Measurements from ENCODE around the gene COMMD3.

Gene COMMD3

DNA sequence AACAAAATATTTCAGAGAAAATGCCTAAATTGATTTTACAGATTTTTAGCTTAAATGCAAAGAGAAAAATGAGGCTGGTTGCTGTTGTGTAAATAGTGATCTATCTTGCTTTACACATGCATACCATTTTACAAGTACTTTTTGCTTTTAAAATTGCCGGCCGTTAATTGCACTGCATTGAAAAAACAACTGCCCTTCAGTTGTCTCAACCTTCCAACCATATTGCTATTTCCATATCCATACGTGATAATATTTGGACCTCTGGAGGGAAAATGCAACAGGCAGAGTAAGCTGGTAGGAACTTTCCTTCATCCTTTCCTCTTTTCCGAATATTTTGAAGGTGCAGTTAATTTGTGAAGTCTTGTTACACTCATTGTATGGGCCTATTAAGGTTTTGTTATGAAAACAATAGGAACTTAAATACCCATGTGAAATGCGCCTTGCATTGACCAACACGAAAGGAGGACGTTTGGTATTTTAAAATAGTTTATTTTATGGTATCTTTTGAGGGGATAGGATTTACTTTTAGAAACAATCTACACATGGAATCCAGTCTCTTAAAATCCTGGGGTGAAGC, 16.0 kb downstream of the COMMD3 start:
- peaks cover 1 to 30% (median 13%) of the 10 kb centered on the region in 5 experiments for H3K27me3 ChIP-seq (replicated peaks in 2 of 5; ENCODE audit: control insufficient read depth in 4 of 5, insufficient read depth in 5 of 5, low read length in 4 of 5)
- DNase-seq, result no peak
- 100% methylated on average over 1 of the region's 7 CpGs for WGBS (ENCODE audit: insufficient coverage)
- CTCF ChIA-PET, result interaction anchor here (0.9 to 1.3 kb wide), 2 partner anchors 11 to 73 kb away, joined by 3 to 4 read pairs; no protein-coding TSS in a partner anchor
- no peak overlapping the region for H3K27ac ChIP-seq (ENCODE audit: insufficient read depth in 1 of 2, low read depth in 1 of 2, low read length in 2 of 2, poor library complexity in 1 of 2, severe bottlenecking in 2 of 2)
- peaks cover 8 to 19% (median 11%) of the 10 kb centered on the region in 4 experiments for H3K36me3 ChIP-seq (ENCODE audit: control insufficient read depth in 4 of 4, insufficient read depth in 4 of 4, low read length in 3 of 4)
- POLR2A ChIA-PET, result no interaction called here
- peaks cover 0 to 11% (median 4%) of the 10 kb centered on the region in 5 experiments for H3K9me3 ChIP-seq (ENCODE audit: control extremely low read depth in 1 of 5, control insufficient read depth in 4 of 5, insufficient read depth in 2 of 5, low read depth in 1 of 5, low read length in 4 of 5)
- H3K4me3 ChIP-seq (ENCODE audit: control insufficient read depth in 1 of 7, extremely low read depth in 1 of 7, insufficient read depth in 4 of 7, low read depth in 2 of 7, low read length in 6 of 7), result no peak overlapping the region
- peaks cover 9 to 48% (median 36%) of the 10 kb centered on the region in 4 experiments for H3K4me1 ChIP-seq (ENCODE audit: control extremely low read depth in 1 of 4, control insufficient read depth in 4 of 4, insufficient read depth in 4 of 4, low read length in 3 of 4)

DNA sequence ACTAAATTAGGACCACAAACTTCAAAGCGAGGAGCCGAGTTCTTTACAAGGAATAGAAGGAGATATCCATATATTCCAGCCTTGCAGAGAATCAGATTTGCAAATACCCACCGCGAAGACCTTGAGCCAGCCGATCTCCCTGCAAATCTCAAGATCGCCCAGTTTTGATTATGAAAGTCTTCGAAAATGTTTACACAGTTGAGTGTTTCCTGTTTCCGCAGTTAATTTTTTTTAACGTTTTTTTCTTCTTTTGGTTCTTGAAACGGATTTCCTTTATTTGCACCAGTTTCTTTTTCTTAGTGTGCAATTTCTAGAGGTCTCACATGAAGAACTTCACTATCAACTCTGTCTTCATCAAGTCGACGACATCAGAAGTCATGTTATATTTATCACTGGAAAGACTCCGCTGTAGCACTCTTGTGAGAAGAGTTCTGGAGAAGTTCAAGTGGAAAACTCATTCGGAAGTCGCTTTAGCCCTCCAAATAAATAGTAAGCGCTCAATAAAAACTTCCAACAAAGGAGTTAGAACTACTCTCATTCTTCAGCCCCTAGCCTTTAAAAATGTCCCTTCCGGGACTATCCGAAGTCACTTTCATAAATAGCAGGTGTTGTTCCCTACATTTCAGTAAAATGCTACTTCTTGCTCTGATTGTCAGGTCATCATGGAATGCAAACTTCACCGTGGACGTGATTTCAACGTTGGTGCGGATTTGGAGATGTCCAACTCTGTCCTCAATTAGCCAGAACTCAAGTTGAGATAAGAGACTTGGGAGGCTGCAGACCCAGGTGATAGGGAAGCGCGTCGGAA, 17.2 kb downstream of the COMMD3 start:
- DNase-seq, result peak in 2 of 3 donors; percentile 55 to 63
- WGBS (ENCODE audit: insufficient coverage), result 22% methylated on average over 20 of the region's 25 CpGs
- Histone ChIP-seq H3K9me3 (ENCODE audit: control extremely low read depth in 1 of 5, control insufficient read depth in 4 of 5, insufficient read depth in 2 of 5, low read depth in 1 of 5, low read length in 4 of 5) (peaks cover 0 to 11% (median 4%) of the 10 kb centered on the region in 5 experiments), H3K36me3 (ENCODE audit: control insufficient read depth in 4 of 4, insufficient read depth in 4 of 4, low read length in 3 of 4) (peaks cover 7 to 12% (median 10%) of the 10 kb centered on the region in 4 experiments), H3K27me3 (replicated peaks in 2 of 5; ENCODE audit: control insufficient read depth in 4 of 5, insufficient read depth in 5 of 5, low read length in 4 of 5) (peaks cover 4 to 41% (median 20%) of the 10 kb centered on the region in 5 experiments), H3K4me1 (ENCODE audit: control extremely low read depth in 1 of 4, control insufficient read depth in 4 of 4, insufficient read depth in 4 of 4, low read length in 3 of 4) (peaks cover 9 to 49% (median 36%) of the 10 kb centered on the region in 4 experiments), H3K27ac (ENCODE audit: insufficient read depth in 1 of 2, low read depth in 1 of 2, low read length in 2 of 2, poor library complexity in 1 of 2, severe bottlenecking in 2 of 2) (no peak overlapping the region), H3K4me3 (ENCODE audit: control insufficient read depth in 1 of 7, extremely low read depth in 1 of 7, insufficient read depth in 4 of 7, low read depth in 2 of 7, low read length in 6 of 7) (peak overlapping the region in 6 of 7 experiments; percentile 22 to 75 (median 58))
- ChIA-PET CTCF (no interaction called here), POLR2A (no interaction called here)

DNA sequence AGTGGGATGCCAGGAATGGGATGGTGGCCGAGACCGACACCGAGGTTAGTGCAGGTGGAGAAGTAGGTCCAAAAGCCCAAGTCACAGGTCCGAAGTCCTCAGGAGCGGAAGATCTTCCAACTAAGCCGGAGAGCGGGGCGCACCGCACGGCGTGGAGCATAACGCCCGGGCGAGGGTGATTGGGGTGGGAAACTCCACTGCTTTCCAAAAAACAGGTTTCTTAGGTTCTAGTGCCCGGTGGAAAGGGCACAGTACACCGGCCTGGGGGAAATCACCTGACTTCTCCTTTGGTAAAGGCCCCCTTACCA, 17.7 kb downstream of the COMMD3 start:
- Histone ChIP-seq H3K27ac (ENCODE audit: insufficient read depth in 1 of 2, low read depth in 1 of 2, low read length in 2 of 2, poor library complexity in 1 of 2, severe bottlenecking in 2 of 2) (no peak overlapping the region), H3K9me3 (ENCODE audit: control extremely low read depth in 1 of 5, control insufficient read depth in 4 of 5, insufficient read depth in 2 of 5, low read depth in 1 of 5, low read length in 4 of 5) (peaks cover 0 to 11% (median 4%) of the 10 kb centered on the region in 5 experiments), H3K27me3 (replicated peaks in 2 of 5; ENCODE audit: control insufficient read depth in 4 of 5, insufficient read depth in 5 of 5, low read length in 4 of 5) (peaks cover 7 to 46% (median 22%) of the 10 kb centered on the region in 5 experiments), H3K36me3 (ENCODE audit: control insufficient read depth in 4 of 4, insufficient read depth in 4 of 4, low read length in 3 of 4) (peaks cover 5 to 11% (median 8%) of the 10 kb centered on the region in 4 experiments), H3K4me3 (ENCODE audit: control insufficient read depth in 1 of 7, extremely low read depth in 1 of 7, insufficient read depth in 4 of 7, low read depth in 2 of 7, low read length in 6 of 7) (peak overlapping the region in 3 of 7 experiments; percentile 22 to 75 (median 32)), H3K4me1 (ENCODE audit: control extremely low read depth in 1 of 4, control insufficient read depth in 4 of 4, insufficient read depth in 4 of 4, low read length in 3 of 4) (peaks cover 9 to 49% (median 36%) of the 10 kb centered on the region in 4 experiments)
- no peak for DNase-seq
- ChIA-PET CTCF (no interaction called here), POLR2A (no interaction called here)
- 75% methylated on average over 15 of the region's 16 CpGs for WGBS (ENCODE audit: insufficient coverage)

DNA sequence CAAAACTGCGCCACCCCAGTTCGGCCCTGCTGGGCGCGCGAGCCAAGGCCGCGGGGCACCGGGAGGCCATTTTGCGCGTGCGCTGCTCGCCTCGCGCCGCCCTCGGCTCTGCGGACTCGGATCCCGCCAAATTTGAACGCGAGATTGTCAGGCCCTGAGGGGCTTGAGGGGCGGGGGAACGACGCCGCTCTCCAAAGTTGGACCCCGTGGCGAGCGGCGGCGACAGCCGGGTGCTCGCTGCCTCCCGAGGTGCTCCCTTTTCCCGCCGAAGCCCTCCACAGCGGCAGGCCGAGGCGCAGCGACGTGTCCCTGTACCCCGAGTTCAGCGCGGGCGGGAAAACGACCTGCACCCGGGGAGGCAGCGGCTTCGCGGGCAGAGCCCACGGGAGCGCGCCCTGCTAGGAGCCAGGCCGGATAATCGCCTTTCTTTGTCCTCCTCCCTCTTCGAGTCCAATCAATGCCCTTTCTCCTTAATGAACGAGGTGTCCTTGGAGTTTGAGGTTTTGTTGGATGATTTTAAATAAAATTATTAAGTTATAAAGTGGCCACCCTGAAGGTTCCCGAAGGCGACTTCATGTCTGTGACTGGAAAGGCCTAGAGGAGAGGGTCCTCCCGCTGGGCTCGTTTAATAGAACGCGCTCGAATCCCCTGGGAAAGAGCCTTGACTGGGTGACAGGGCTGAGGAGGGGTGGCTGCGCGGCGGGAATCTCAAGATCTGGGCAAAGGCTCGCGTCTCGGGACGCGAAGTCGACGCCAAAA, 18.4 kb downstream of the COMMD3 start:
- 26% methylated on average over 68 of the region's 73 CpGs for WGBS (ENCODE audit: insufficient coverage)
- Histone ChIP-seq H3K9me3 (ENCODE audit: control extremely low read depth in 1 of 5, control insufficient read depth in 4 of 5, insufficient read depth in 2 of 5, low read depth in 1 of 5, low read length in 4 of 5) (peaks cover 0 to 11% (median 4%) of the 10 kb centered on the region in 5 experiments), H3K27me3 (replicated peaks in 2 of 5; ENCODE audit: control insufficient read depth in 4 of 5, insufficient read depth in 5 of 5, low read length in 4 of 5) (peaks cover 11 to 53% (median 25%) of the 10 kb centered on the region in 5 experiments), H3K4me1 (ENCODE audit: control extremely low read depth in 1 of 4, control insufficient read depth in 4 of 4, insufficient read depth in 4 of 4, low read length in 3 of 4) (peaks cover 14 to 49% (median 36%) of the 10 kb centered on the region in 4 experiments), H3K4me3 (ENCODE audit: control insufficient read depth in 1 of 7, extremely low read depth in 1 of 7, insufficient read depth in 4 of 7, low read depth in 2 of 7, low read length in 6 of 7) (peak overlapping the region; percentile 10 to 75 (median 57)), H3K36me3 (ENCODE audit: control insufficient read depth in 4 of 4, insufficient read depth in 4 of 4, low read length in 3 of 4) (peaks cover 0 to 6% (median 3%) of the 10 kb centered on the region in 4 experiments), H3K27ac (ENCODE audit: insufficient read depth in 1 of 2, low read depth in 1 of 2, low read length in 2 of 2, poor library complexity in 1 of 2, severe bottlenecking in 2 of 2) (no peak overlapping the region)
- ChIA-PET POLR2A (no interaction called here), CTCF (interaction anchor here (0.8 kb wide), 1 partner anchor 8 kb away, joined by 5 read pairs; no protein-coding TSS in a partner anchor)
- DNase-seq, result peak in 2 of 3 donors; percentile 57 to 60

DNA sequence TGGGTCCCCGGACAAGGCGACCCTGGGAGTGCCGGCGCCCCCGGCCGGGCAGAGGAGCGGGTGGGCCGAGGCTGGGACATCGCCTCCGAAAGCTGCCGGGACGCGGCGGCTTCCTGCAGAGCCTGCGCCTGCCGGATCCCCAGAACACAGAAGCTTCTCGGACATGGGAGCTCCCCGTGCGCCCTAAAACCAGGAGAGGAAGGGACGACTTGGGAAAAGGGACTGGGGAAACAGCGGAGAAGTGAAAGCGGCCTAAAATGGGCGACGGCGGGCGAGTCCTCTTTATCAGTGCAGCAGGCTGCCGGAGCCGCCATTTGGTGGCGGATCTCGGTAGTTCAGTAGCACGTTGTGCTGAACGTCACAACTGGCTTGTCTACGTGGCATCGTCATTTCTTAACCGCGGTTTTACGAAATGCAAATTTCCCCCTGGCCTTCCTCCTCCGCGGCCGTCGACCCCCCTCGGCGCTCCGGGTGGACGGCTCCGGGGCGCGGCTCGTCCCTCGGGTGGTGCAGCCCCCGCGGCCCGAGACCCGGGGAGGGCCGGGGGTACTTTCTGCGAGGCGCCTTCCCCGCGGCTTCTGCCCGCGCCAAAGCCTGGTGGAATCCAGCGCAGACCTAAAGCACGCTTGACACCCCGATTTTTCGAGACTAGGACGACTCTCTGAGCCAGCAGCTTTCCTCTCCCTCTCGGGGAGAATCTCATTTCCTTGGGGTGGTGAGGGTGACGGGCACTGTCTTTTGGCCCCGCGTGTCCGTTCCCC, 19.2 kb downstream of the COMMD3 start:
- ChIA-PET CTCF (interaction anchor here (0.8 kb wide), 1 partner anchor 9 kb away, joined by 5 read pairs; no protein-coding TSS in a partner anchor), POLR2A (no interaction called here)
- peak overlapping the region; percentile 12 to 75 (median 57) for H3K4me3 ChIP-seq (ENCODE audit: control insufficient read depth in 1 of 7, extremely low read depth in 1 of 7, insufficient read depth in 4 of 7, low read depth in 2 of 7, low read length in 6 of 7)
- H3K27me3 ChIP-seq (replicated peaks in 2 of 5; ENCODE audit: control insufficient read depth in 4 of 5, insufficient read depth in 5 of 5, low read length in 4 of 5), result peaks cover 11 to 54% (median 25%) of the 10 kb centered on the region in 5 experiments
- peak; percentile 90 to 95 (median 94) for DNase-seq
- peaks cover 18 to 52% (median 42%) of the 10 kb centered on the region in 4 experiments for H3K4me1 ChIP-seq (ENCODE audit: control extremely low read depth in 1 of 4, control insufficient read depth in 4 of 4, insufficient read depth in 4 of 4, low read length in 3 of 4)
- no peak overlapping the region for H3K27ac ChIP-seq (ENCODE audit: insufficient read depth in 1 of 2, low read depth in 1 of 2, low read length in 2 of 2, poor library complexity in 1 of 2, severe bottlenecking in 2 of 2)
- H3K36me3 ChIP-seq (ENCODE audit: control insufficient read depth in 4 of 4, insufficient read depth in 4 of 4, low read length in 3 of 4), result no peaks in the 10 kb centered on the region
- 1% methylated on average over 54 of the region's 71 CpGs for WGBS (ENCODE audit: insufficient coverage)
- H3K9me3 ChIP-seq (ENCODE audit: control extremely low read depth in 1 of 5, control insufficient read depth in 4 of 5, insufficient read depth in 2 of 5, low read depth in 1 of 5, low read length in 4 of 5), result peaks cover 0 to 11% (median 4%) of the 10 kb centered on the region in 5 experiments

DNA sequence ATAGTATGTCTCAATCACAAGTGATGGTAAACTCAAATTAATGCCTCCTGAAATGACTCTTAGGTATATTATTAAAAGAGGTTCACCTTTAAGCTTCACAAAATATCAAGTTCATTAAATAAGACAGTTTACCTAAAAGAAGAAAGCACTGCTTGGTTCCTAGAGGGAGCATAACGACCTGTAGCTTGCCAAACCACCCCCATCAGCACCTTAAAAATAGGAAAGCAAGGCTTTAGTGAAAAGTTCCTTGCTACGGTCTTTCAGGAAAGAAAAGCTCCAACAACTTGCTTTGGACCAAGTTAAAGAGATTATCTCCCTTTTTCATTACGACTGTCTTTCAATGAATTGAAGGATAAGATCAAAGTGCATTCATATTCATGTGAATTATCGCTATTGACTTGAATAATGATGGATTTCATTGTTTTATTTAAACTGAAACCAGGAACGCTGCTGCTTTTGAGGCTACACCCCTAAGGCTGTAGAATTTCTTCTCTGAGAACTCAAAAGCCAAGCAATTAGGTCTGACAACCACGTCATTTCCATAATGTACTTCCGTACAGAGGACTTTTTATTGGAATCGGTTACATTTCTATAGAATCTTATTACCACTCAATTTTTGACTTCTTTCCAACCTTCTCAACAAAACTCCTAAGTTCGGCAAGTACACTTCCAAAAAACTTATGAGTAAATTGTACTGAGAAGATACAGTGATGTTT, 22.2 kb downstream of the COMMD3 start:
- POLR2A ChIA-PET, result interaction anchor here (0.6 to 1.0 kb wide), 2 partner anchors 17 to 71 kb away, joined by 3 read pairs; partner anchors contain the start of gene BMI1
- no peaks in the 10 kb centered on the region for H3K36me3 ChIP-seq (ENCODE audit: control insufficient read depth in 4 of 4, insufficient read depth in 4 of 4, low read length in 3 of 4)
- CTCF ChIA-PET, result interaction anchor here (0.9 kb wide), 1 partner anchor 79 kb away, joined by 3 read pairs; no protein-coding TSS in a partner anchor
- H3K4me3 ChIP-seq (ENCODE audit: control insufficient read depth in 1 of 7, extremely low read depth in 1 of 7, insufficient read depth in 4 of 7, low read depth in 2 of 7, low read length in 6 of 7), result peak overlapping the region in 1 of 7 experiments; percentile 34
- peaks cover 0 to 11% (median 4%) of the 10 kb centered on the region in 5 experiments for H3K9me3 ChIP-seq (ENCODE audit: control extremely low read depth in 1 of 5, control insufficient read depth in 4 of 5, insufficient read depth in 2 of 5, low read depth in 1 of 5, low read length in 4 of 5)
- peaks cover 18 to 74% (median 42%) of the 10 kb centered on the region in 5 experiments for H3K27me3 ChIP-seq (replicated peaks in 2 of 5; ENCODE audit: control insufficient read depth in 4 of 5, insufficient read depth in 5 of 5, low read length in 4 of 5)
- H3K4me1 ChIP-seq (ENCODE audit: control extremely low read depth in 1 of 4, control insufficient read depth in 4 of 4, insufficient read depth in 4 of 4, low read length in 3 of 4), result peaks cover 19 to 52% (median 47%) of the 10 kb centered on the region in 4 experiments
- H3K27ac ChIP-seq (ENCODE audit: insufficient read depth in 1 of 2, low read depth in 1 of 2, low read length in 2 of 2, poor library complexity in 1 of 2, severe bottlenecking in 2 of 2), result no peak overlapping the region
- WGBS (ENCODE audit: insufficient coverage), result 27% methylated on average over 2 of the region's 9 CpGs
- peak in 1 of 3 donors; percentile 18 for DNase-seq
